ENCODE results near the gene PPP2CA.
"Not testable (repeated sequence)": the region's sequence is repeated elsewhere in the genome, so short reads cannot be mapped to it uniquely, and the experiment has no call there.

The PPP2CA gene

GRCh38 chr5:134245101-134245604 is 19.3 kb upstream of the PPP2CA start:
- no peak for DNase-seq (ENCODE audit: low read depth in 2 of 2)

- no peak for DNase-seq (ENCODE audit: low read depth in 2 of 2)
Measured at GRCh38 chr5:134242146-134242545, 16.3 kb upstream of the PPP2CA start.

DNA sequence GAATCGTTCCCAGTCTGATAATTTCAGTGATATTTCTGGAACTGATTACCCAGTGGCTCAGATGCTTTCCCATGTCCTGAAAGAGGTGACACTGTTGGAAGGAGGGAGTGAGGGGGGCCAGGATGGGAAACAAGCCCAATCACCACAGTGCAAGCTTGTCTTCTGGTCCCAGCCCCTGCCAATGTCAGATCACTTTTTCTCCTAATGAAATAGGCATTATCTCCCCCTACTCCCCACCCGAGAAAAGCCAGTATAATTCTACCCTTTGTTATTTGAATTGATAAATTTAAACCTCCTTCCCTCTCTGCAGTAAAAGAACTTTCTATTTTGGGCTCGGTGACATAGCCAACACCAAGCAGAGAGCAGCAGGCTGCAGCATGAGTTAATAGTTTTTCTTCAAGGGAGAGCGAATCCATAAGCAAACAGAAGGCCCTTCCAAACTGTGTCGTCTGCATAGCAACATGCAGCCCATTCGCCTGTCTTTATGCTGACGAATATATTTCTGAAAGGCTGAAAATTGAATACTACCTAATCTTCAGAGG is 14.6 kb upstream of the PPP2CA start:
- DNase-seq (ENCODE audit: low read depth in 2 of 2): no peak

DNA sequence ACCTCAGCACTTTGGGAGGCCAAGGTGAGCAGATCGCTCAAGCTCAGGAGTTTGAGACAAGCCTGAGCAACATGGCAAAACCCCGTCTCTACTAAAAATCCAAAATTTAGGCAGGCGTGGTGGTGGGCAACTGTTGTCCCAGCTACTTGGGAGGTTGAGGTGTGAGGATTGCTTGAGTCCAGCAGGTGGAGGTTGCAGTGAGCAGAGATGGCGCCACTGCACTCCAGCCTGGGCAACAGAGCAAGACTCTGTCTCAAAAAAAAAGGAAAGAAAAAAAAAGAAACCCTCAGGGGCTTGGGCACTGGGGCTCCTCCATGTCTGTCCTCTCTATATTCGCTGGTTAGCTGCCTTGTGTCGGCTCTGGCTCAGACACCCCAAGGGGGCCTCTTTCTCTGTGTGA is 10.9 kb upstream of the PPP2CA start:
- no peak for DNase-seq (ENCODE audit: low read depth in 2 of 2)

GRCh38 chr5:134236318-134236717 is 10.4 kb upstream of the PPP2CA start:
- no peak for DNase-seq (ENCODE audit: low read depth in 2 of 2)

DNA sequence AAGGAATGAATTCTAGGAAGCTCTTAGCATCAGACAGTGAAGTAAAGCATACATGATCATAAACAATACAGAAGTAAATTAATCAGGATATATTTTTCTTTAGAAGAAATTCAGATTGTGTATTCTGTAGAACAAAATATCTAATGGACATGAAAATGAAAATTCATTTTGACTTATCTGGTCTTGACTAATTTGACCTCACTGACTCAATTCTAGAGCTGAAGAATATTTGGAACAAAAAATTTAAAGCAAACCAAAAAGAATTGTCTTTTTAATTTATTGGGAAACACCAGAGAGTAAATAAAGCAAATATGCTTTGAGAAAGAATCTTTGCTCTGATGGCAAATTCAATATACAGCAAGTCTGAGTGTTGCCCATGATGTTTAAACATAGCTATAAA is 2.8 kb upstream of the PPP2CA start:
- DNase-seq (ENCODE audit: low read depth in 2 of 2): no peak

- no peak for DNase-seq (ENCODE audit: low read depth in 2 of 2)
Measured at GRCh38 chr5:134227776-134228175, 1.9 kb upstream of the PPP2CA start.

DNA sequence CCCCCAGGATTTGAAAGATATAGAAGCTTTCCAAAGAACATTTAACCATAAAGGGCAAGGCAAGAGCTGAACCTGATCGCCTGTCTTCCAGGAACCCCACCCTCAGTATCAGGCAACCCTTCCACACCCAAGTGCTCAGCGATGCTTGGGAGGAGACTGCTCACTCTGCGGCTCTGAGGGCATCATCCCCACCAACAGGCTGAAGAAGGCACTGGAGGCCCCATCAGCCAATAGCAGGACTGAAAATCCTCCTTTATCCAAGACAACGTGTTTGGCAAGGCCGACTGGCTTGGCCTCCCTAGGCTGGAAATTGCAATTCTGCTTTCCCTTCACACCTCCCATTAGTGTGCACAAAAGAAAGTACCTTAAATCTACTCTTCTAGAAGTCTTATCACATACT is 1.4 kb upstream of the PPP2CA start:
- no peak for DNase-seq (ENCODE audit: low read depth in 2 of 2)

GRCh38 chr5:134226441-134227192 is 744 bp upstream of the PPP2CA start:
- no peak for DNase-seq (ENCODE audit: low read depth in 2 of 2)

DNA sequence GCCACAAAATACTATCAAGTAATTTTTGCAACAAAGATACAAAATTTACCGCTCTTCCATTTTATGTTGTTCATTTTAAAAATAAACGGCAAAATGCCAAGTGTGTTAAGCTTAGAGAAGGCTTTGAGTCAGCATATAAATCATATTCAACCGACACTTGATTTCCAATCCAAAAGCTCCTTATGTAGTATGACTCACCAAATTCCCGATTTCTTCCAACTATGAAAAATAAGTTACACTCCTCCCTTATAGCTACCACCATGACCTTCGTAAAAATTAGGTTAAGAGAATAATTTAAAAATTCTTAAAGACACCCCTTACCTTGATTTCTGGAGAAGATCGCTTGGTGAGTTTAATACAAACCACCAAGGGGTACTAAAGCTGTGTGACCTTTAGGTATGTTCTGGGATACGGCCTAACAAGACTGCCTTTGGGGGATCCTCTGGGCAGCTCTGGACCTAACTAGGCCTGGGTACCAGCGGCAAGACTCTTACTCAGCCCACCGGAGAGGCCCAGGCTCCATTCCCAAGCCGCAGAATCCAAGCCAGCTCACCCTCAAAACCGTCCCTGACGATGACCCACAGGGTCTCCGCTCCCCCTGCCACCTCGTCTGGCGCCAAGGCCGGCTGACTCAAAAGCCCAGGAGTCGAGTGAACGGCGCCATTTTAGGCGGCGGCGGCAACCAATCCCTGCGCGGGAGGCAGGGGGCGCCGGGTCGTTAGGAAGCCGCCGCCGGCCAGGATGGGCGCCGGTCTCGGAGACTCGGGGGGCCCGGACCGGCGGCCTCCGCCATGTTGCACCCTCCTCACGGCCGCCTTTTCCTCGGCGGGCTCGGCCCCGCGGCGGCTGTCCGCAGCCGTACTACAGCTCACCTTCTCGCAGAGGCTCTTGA is 739 bp downstream of the PPP2CA start:
- peak; percentile 8 to 20 for DNase-seq (ENCODE audit: low read depth in 2 of 2)

- no peak for DNase-seq (ENCODE audit: low read depth in 2 of 2)
Measured at GRCh38 chr5:134223406-134224248, 2.2 kb downstream of the PPP2CA start.

DNA sequence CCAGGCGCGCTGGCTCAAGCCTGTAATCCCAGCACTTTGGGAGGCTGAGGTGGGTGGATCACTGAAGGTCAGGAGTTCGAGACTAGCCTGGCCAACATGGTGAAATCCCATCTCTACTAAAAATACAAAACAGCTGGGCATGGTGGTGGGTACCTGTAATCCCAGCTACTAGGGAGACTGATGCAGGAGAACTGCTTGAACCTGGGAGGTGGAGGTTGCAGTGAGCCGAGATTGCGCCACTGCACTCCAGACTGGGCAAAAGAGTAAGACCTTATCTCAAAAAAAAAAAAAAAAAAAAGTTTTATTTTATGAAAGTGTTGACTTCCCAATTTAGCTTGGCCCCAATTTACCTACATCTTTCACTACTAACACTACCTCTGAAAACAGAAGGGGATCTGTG is 4.2 kb downstream of the PPP2CA start:
- not testable (repeated sequence) for DNase-seq (ENCODE audit: low read depth in 2 of 2)

- DNase-seq (ENCODE audit: low read depth in 2 of 2): no peak
Measured at GRCh38 chr5:134215757-134216156, 10.1 kb downstream of the PPP2CA start.

- not testable (repeated sequence) for DNase-seq (ENCODE audit: low read depth in 2 of 2)
Measured at GRCh38 chr5:134211263-134212031, 14.4 kb downstream of the PPP2CA start.

DNA sequence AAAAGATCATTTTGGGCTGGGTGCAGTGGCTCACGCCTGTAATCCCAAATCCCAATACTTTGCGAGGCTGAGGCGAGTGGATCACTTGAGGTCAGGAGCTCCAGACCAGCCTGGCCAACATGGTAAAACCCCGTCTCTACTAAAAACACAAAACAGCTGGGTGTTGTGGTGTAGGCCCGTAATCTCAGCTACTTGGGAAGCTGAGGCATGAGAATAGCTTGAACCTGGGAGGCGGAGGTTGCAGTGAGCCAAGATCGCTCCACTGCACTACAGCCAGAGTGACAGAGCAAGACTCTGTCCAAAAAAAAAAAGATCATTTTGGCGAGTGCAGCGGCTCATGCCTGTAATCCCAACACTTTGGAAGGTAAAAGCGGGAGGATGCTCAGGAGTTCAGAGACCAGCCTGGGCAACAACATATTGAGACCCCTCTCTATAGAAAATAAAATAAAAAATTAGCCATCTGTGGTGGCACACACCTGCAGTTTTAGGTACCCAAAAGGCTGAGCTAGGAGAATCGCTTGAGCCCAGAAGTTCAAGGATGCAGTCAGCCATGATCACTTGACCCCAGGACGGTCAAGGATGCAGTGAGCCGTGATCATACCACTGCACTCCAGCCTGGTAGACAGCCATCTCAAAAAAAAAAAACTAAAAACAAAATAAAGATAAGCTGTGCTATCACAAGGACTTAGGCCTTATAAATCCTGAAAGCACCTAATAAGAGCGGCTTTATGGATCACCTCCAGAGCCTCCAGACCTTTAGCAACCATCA is 16.2 kb downstream of the PPP2CA start:
- no peak for DNase-seq (ENCODE audit: low read depth in 2 of 2)

- DNase-seq (ENCODE audit: low read depth in 2 of 2): no peak
Measured at GRCh38 chr5:134207696-134208095, 18.2 kb downstream of the PPP2CA start.

- DNase-seq (ENCODE audit: low read depth in 2 of 2): no peak
Measured at GRCh38 chr5:134206627-134207160, 19.2 kb downstream of the PPP2CA start.

DNA sequence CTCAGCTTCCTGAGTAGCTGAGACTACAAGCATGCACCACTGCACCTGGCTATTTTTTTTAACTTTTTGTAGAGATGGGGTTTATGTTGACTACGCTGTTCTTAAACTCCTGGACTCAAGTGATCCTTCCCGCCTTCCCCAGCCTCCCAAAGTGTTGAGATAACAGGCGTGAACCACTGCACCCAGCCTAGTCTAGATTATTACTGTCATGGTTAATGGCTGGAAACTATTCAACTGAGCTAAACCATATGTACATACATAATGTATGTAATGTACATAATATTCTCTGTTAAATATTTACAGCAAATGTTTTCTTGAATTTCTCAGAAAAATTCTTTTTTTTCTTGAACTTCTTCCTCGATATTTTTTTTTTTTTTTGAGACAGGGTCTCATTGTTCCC is 21.3 kb downstream of the PPP2CA start:
- DNase-seq (ENCODE audit: low read depth in 2 of 2): no peak

DNA sequence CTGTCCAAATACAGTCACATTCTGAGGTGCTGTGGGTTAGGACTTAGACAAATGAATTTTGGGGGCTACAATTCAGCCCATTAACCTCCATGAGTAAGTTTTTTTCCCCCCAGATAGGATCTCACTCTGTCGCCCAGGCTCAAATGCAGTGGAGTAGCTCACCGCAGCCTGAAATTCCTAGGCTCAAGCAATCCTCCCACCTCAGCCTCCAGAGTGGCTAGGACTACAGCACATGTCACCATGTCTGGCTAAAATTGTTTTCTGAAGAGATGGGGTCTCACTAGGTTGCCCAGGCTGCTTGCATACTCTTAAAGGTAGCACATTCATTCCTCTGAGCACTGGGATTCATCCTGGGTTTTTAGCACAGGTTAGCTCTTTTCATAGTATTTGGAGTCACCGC is 22.2 kb downstream of the PPP2CA start:
- DNase-seq (ENCODE audit: low read depth in 2 of 2): no peak

GRCh38 chr5:134195666-134196065 is 30.2 kb downstream of the PPP2CA start:
- no peak for DNase-seq (ENCODE audit: low read depth in 2 of 2)

Data from activated CD8-positive, alpha-beta memory T cell treated with anti-CD3 and anti-CD28 coated beads for 4 hours (primary cell).